HepG2 (cell line): Measurements from ENCODE around the gene TLR9. TPM values are rescaled to one million over a fixed set of nuclear protein-coding genes. Genes with fewer than 3 reads are reported as not detected.
A peak's percentile ranks its signal among the peaks of the same experiment; 100 is the strongest.

Source experiments
- ESRRA ChIP-seq: sonication (generic); formaldehyde crosslinking; IDR thresholded peaks from 2 replicates; pipeline ENCODE4 v1.5.1; 2020; ENCODE audit warnings: mild to moderate bottlenecking, low read depth, missing genetic modification reagents
- HNF1B ChIP-seq: sonication (generic); formaldehyde crosslinking; IDR thresholded peaks from 2 replicates; pipeline ENCODE4 v1.5.1; 2020; ENCODE audit warnings: mild to moderate bottlenecking, moderate library complexity, missing genetic modification reagents
- HNF4G ChIP-seq, 2 experiments: sonication (generic) in 1 of 2; formaldehyde crosslinking in 1 of 2; IDR thresholded peaks; 2 replicates each; pipeline versions ENCODE4 v1.4.0 to v1.6.1; 2011 to 2020; ENCODE audit warnings: borderline replicate concordance in 2 of 2, low read depth in 2 of 2, mild to moderate bottlenecking in 2 of 2, low read length in 1 of 2, missing genetic modification reagents in 1 of 2, moderate library complexity in 1 of 2
- ISL2 ChIP-seq: sonication (generic); formaldehyde crosslinking; IDR thresholded peaks from 2 replicates; pipeline ENCODE4 v1.5.0; 2020; ENCODE audit warnings: missing genetic modification reagents
- MYC ChIP-seq: sonication (generic); formaldehyde crosslinking; IDR thresholded peaks from 2 replicates; pipeline ENCODE4 v1.9.0; 2021; ENCODE audit warnings: missing genetic modification reagents, borderline replicate concordance
- SP4 ChIP-seq: sonication (generic); formaldehyde crosslinking; IDR thresholded peaks from 2 replicates; pipeline ENCODE4 v1.8.1; 2023; ENCODE audit warnings: mild to moderate bottlenecking, missing genetic modification reagents
- TFAP4 ChIP-seq: sonication (generic); IDR thresholded peaks from 2 replicates; pipeline ENCODE4 v1.6.1; 2016; ENCODE audit warnings: low read depth, borderline replicate concordance
- YEATS2 ChIP-seq: sonication (generic); formaldehyde crosslinking; IDR thresholded peaks from 2 replicates; pipeline ENCODE4 v1.4.0; 2020; ENCODE audit warnings: missing genetic modification reagents, borderline replicate concordance
- ZBTB7A ChIP-seq: sonication (generic); formaldehyde crosslinking; IDR thresholded peaks from 2 replicates; pipeline ENCODE4 v1.8.0; 2022; ENCODE audit warnings: mild to moderate bottlenecking, missing genetic modification reagents
- ZKSCAN8 ChIP-seq: IDR thresholded peaks from 2 replicates; pipeline ENCODE4 v1.6.1; 2016; ENCODE audit warnings: borderline replicate concordance, missing genetic modification reagents, missing compliant biosample characterization
- ZNF18 ChIP-seq: sonication (generic); formaldehyde crosslinking; IDR thresholded peaks from 2 replicates; pipeline ENCODE4 v1.8.0; 2022; ENCODE audit warnings: mild to moderate bottlenecking, missing genetic modification reagents; ENCODE audit not compliant: insufficient replicate concordance
- ZNF576 ChIP-seq: sonication (generic); formaldehyde crosslinking; IDR thresholded peaks from 2 replicates; pipeline ENCODE4 v1.4.0; 2020; ENCODE audit warnings: mild to moderate bottlenecking, missing genetic modification reagents
- polyA plus RNA-seq, 8 experiments: library from polyadenylated mRNA; depleted of rRNA in 3 of 8; stranded (reverse) in 7 of 8; unstranded in 1 of 8; fragments of >200 nt; fragmentation: Illumina TruSeq in 4 of 8; extraction: Trizol in 4 of 8; gene quantifications; 2 replicates each; pipeline versions ENCODE4 v1.2.1 to v1.2.3, GENCODE V29; 2011 to 2016; ENCODE audit warnings: low read depth in 4 of 8, missing spikeins in 1 of 8, mixed read lengths in 1 of 8; ENCODE audit not compliant: insufficient read depth in 1 of 8
- total RNA-seq, 5 experiments: library from RNA; depleted of rRNA; stranded (reverse); fragments of >200 nt; fragmentation: Illumina TruSeq; extraction: Trizol; gene quantifications; 2 replicates each; pipeline ENCODE4 v1.2.3, GENCODE V29; 2016; ENCODE audit warnings: low read depth in 1 of 5

TLR9 gene
- total and polyA plus RNA-seq, 2 of the 13 experiments (the other 11 are each of a cell fraction or from before 2014, with no cell fraction given): not detected

GRCh38 chr3:52182196-52182595 lies 43.2 kb downstream of the TLR9 start (continued):
- TF ChIP-seq ZNF18 (no peak), ZKSCAN8 (CRISPR knock-in tag) (no peak), HNF4G (IDR thresholded peaks at IDR 0.05; ENCODE audit: borderline replicate concordance, low read depth, low read length) (peak; percentile 23; the same call in 1 of the 2 replicates), HNF4G (CRISPR knock-in tag; IDR thresholded peaks at IDR 0.05; ENCODE audit: borderline replicate concordance, low read depth) (no peak; the same call in 1 of the 2 replicates), ESRRA (CRISPR knock-in tag) (peak; percentile 89), TFAP4 (peak; percentile 26; the same call in 1 of the 2 replicates), ISL2 (CRISPR knock-in tag) (no peak), HNF1B (CRISPR knock-in tag) (peak; percentile 41; the same call in 1 of the 2 replicates), MYC (0 out of 2 replicates have a peak, but pooled peaks have one; percentile 20), SP4 (no peak), ZNF576 (CRISPR knock-in tag) (no peak), YEATS2 (CRISPR knock-in tag) (no peak), ZBTB7A (CRISPR knock-in tag) (0 out of 2 replicates have a peak, but pooled peaks have one; percentile 26)
